Small intestine (tissue), 7 donors: ENCODE measurements around the gene TDRD12. TPM values are rescaled to one million over a fixed set of nuclear protein-coding genes. Genes with fewer than 3 reads are reported as not detected.

ENCODE experiments used
- DNase-seq, 2 donors: peaks; one replicate each; pipeline versions ENCODE4 v3.0.0 to v3.0.0-alpha.2; 2013
- FAIRE-seq: peaks from 2 replicates; lab custom pipeline; 2012; peaks lifted over from hg19 to GRCh38; lab: Jason Lieb, UNC
- H3K27ac ChIP-seq, 3 donors: one replicate each; pipeline ENCODE4 v1.5.1; 2013; ENCODE audit warnings: low read length in 2 of 3, mild to moderate bottlenecking in 2 of 3, control low read depth in 1 of 3, inconsistent platforms in 1 of 3, low read depth in 1 of 3, moderate library complexity in 1 of 3
- H3K27me3 ChIP-seq, 3 donors: one replicate each; pipeline ENCODE4 v1.6.1; 2013; ENCODE audit warnings: low read length in 3 of 3, inconsistent platforms in 1 of 3; ENCODE audit not compliant: control insufficient read depth in 3 of 3, insufficient read depth in 3 of 3
- H3K36me3 ChIP-seq, 3 donors: one replicate each; pipeline ENCODE4 v1.6.1; 2013; ENCODE audit warnings: low read length in 3 of 3, inconsistent platforms in 1 of 3, low read depth in 1 of 3, mild to moderate bottlenecking in 1 of 3, moderate library complexity in 1 of 3; ENCODE audit not compliant: control insufficient read depth in 3 of 3, insufficient read depth in 2 of 3
- H3K4me1 ChIP-seq, 3 donors: one replicate each; pipeline ENCODE4 v1.6.1; 2013; ENCODE audit warnings: low read length in 2 of 3, inconsistent platforms in 1 of 3, low read depth in 1 of 3, mild to moderate bottlenecking in 1 of 3, moderate library complexity in 1 of 3; ENCODE audit not compliant: control insufficient read depth in 3 of 3, insufficient read depth in 2 of 3
- H3K4me3 ChIP-seq, 3 donors: one replicate each; pipeline ENCODE4 v1.5.1; 2013; ENCODE audit warnings: low read length in 3 of 3, control low read depth in 1 of 3, inconsistent platforms in 1 of 3, low read depth in 1 of 3, mild to moderate bottlenecking in 1 of 3, moderate library complexity in 1 of 3
- H3K9me3 ChIP-seq, 2 donors: one replicate each; pipeline ENCODE4 v1.6.1; 2013; ENCODE audit warnings: low read depth in 1 of 2, low read length in 1 of 2; ENCODE audit not compliant: control insufficient read depth in 2 of 2, insufficient read depth in 1 of 2
- WGBS, 3 donors: extraction: QIAGEN DNeasy Blood & Tissue Kit; methylation state at CpG; one replicate each; pipeline ENCODE4 v1.1.7; 2013; 5-methylcytosine and 5-hydroxymethylcytosine counted together
- polyA plus RNA-seq, 4 donors: library from polyadenylated mRNA; stranded (reverse) in 3 of 4; unstranded in 1 of 4; fragments of 200-250 nt in 3 of 4; fragments of 120-200 nt in 1 of 4; gene quantifications; one replicate each; pipeline versions ENCODE4 v1.2.1 to v1.2.3, GENCODE V29; 2013
- donor health status: healthy with polysubstance abuse.
- donor health status: control.
- donor health status: control.
- donor health status: Bipolar disorder and iron deficiency.
- donor health status: healthy.

TDRD12 gene
- polyA plus RNA-seq, 4 donors = 0.12 to 0.46 (median 0.22) TPM; not detected in 1

DNA sequence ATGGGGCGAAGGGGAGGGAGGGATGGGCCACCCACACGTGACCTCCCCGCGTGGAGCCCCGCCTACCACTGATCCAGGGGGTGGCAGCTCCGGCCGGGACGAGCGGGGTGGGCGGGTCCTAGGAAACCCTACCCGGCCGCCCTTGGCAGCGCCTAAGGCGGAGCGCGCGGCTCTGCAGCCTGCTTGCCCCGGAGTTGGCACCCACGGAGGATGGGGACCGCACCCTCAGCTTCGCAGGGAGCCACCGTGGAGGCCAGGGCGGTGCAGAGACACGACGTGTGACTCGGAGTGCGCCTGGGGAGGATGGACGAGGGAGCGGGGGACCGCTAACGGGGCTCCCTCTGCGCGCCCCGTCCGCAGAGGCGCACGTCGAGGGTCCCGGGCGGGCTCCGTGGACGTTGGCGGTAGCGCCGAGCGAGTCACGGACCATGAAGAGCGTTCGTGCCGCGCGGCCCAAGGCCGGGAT, 43.8 kb upstream of the TDRD12 start, which contains the start of gene RGS9BP:
RGS9BP (plus strand) TSS at position 129 of the 466 bp plus-strand sequence. CDS start 416 bp downstream, outside the sequence.
- WGBS, 3 donors = 2 to 3% (median 2%) methylated on average over 43 to 53 of the region's 53 CpGs

DNA sequence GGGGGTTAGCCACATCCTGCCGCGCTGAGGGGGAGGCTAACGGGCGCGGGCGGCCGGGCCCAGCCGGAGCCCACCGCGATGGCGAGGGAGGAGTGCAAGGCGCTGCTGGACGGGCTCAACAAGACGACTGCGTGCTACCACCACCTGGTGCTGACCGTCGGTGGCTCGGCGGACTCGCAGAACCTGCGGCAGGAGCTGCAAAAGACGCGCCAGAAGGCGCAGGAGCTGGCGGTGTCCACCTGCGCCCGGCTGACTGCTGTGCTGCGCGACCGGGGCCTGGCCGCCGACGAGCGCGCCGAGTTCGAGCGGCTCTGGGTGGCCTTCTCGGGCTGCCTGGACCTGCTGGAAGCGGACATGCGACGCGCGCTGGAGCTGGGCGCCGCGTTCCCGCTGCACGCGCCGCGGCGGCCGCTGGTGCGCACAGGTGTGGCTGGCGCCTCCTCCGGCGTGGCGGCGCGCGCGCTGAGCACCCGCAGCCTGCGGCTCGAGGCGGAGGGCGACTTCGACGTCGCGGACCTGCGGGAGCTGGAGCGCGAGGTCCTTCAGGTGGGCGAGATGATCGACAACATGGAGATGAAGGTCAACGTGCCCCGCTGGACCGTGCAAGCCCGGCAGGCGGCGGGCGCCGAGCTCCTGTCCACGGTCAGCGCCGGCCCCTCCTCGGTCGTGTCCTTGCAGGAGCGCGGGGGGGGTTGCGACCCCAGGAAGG, 43.2 kb upstream of the TDRD12 start:
- no peak for FAIRE-seq
- H3K9me3 ChIP-seq = no peaks in the 10 kb centered on the region
- no peak overlapping the region for H3K27ac ChIP-seq
- H3K4me3 ChIP-seq = peak overlapping the region; percentile 30 to 73 (median 52)
- peaks cover 0 to 35% (median 10%) of the 10 kb centered on the region in 3 donors for H3K27me3 ChIP-seq
- peak; percentile 38 to 75 for DNase-seq
- peaks cover 0 to 17% (median 0%) of the 10 kb centered on the region in 3 donors for H3K4me1 ChIP-seq
- 1 to 3% (median 1%) methylated on average over 60 to 93 of the region's 93 CpGs for WGBS, 3 donors
- H3K36me3 ChIP-seq = peaks cover 0 to 12% (median 0%) of the 10 kb centered on the region in 3 donors

More for the DNA sequence above, 43.8 kb upstream of the TDRD12 start, which contains the start of gene RGS9BP:
- Histone ChIP-seq H3K4me3 (peak within 1 kb of the TSS; percentile 64 to 76 (median 73)), H3K9me3 (no peaks in the 10 kb centered on the region), H3K36me3 (peaks cover 0 to 12% (median 0%) of the 10 kb centered on the region in 3 donors), H3K4me1 (peaks cover 0 to 17% (median 0%) of the 10 kb centered on the region in 3 donors), H3K27me3 (peaks cover 0 to 35% (median 10%) of the 10 kb centered on the region in 3 donors), H3K27ac (peak within 1 kb of the TSS; percentile 66 to 88 (median 85))
- FAIRE-seq = no peak
- peak in 1 of 2 donors; percentile 49 for DNase-seq

DNA sequence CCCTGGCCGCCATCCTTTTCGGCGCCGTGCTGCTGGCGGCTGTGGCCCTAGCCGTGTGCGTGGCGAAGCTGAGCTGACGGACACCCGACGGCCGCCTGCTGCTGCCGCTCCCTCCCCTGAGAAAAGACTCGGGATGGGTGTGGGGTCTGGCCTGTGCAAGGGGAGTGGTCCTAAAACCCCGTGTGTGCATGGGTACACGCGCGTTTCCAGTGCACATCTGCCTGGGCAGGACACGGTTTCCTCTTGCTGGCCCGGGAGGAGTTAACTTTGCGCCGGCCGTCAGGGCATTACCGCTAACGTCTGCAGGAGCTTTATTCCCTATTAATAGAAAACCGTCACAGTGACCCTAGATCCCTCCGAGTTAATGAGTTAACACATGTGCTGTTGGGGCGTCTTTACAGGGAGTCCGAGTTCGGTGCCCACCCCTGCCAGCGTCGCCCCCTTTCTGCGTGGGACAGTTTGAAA, 42.6 kb upstream of the TDRD12 start:
- Histone ChIP-seq H3K9me3 (no peaks in the 10 kb centered on the region), H3K27me3 (peaks cover 0 to 35% (median 10%) of the 10 kb centered on the region in 3 donors), H3K27ac (no peak overlapping the region), H3K4me3 (peak overlapping the region in 1 of 3 donors; percentile 30), H3K36me3 (peaks cover 0 to 12% (median 0%) of the 10 kb centered on the region in 3 donors), H3K4me1 (peaks cover 0 to 17% (median 0%) of the 10 kb centered on the region in 3 donors)
- FAIRE-seq = no peak
- no peak for DNase-seq
- 9 to 19% (median 15%) methylated on average over 33 of the region's 33 CpGs for WGBS, 3 donors

DNA sequence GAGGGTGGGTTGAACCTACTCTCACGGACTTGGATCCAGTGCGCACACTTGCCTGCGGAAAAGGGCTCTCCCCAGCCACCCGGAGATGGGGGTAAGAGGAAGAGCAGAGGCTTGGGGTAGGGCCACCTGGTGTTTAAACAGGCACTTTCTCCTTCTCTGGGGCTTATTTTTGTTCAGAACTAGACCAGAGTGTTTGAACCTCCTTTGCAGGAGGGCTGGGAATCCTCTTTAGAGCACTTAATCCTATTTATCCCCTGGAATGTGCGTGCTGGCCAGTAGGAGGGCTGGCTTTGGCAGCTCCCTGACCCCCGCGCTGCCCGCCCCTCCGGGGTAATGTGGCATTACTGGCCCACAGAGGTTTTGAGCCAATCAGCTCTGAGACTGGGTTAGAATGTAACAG, 41.9 kb upstream of the TDRD12 start:
- 53 to 73% (median 73%) methylated on average over 9 of the region's 9 CpGs for WGBS, 3 donors
- peaks cover 0 to 17% (median 0%) of the 10 kb centered on the region in 3 donors for H3K4me1 ChIP-seq
- DNase-seq (no peak), FAIRE-seq (no peak)
- H3K27me3 ChIP-seq = peaks cover 0 to 35% (median 10%) of the 10 kb centered on the region in 3 donors
- no peak overlapping the region for H3K4me3 ChIP-seq
- no peak overlapping the region for H3K27ac ChIP-seq
- no peaks in the 10 kb centered on the region for H3K9me3 ChIP-seq
- peaks cover 0 to 8% (median 0%) of the 10 kb centered on the region in 3 donors for H3K36me3 ChIP-seq

DNA sequence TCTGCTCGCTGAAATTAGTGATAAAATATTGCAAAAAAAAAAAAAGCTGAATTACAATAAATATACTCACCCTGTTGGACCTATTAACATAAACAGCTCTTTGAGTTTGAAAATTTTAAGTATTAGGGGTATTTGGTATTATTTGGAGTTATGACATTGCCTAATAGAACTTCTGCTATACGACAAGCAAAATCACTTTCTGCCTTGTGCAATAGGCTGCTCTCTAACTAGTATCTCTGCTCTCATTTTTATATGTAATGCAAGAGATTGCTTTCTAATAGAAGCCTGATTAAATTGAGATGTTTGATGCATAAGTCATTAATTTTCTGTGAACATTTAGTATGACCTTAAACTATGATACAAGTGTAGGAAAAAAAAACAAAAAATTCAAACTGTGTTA, 38.6 kb upstream of the TDRD12 start:
- Histone ChIP-seq H3K9me3 (no peaks in the 10 kb centered on the region), H3K4me1 (peaks cover 0 to 10% (median 0%) of the 10 kb centered on the region in 3 donors), H3K4me3 (no peak overlapping the region), H3K27ac (no peak overlapping the region), H3K36me3 (no peaks in the 10 kb centered on the region), H3K27me3 (peaks cover 0 to 27% (median 10%) of the 10 kb centered on the region in 3 donors)
- FAIRE-seq (no peak), DNase-seq (no peak)
- WGBS, 3 donors = 76 to 85% (median 84%) methylated on average over 2 of the region's 2 CpGs

DNA sequence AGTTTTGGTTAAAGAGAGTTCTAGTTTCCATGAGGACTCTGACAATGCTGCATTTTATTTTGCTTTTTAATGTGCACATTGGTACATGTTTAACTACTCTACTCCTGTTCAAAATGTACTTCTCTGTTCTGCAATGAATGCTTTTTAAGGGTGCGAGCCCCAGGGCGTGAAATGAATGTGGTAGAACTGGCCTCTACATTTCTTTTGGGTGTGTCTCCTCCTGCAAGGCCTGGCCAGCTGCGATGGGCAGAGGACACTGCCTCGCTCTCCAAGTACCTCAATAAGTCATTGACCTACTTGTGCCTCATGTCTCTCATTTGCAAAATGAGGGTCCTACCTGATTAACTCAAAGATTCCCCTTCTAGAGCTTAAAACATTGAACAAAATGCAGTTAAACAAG, 37.2 kb upstream of the TDRD12 start:
- Histone ChIP-seq H3K36me3 (no peaks in the 10 kb centered on the region), H3K9me3 (no peaks in the 10 kb centered on the region), H3K27me3 (peaks cover 0 to 16% (median 4%) of the 10 kb centered on the region in 3 donors), H3K4me1 (peaks cover 0 to 3% (median 0%) of the 10 kb centered on the region in 3 donors), H3K4me3 (no peak overlapping the region), H3K27ac (no peak overlapping the region)
- 65 to 87% (median 80%) methylated on average over 4 of the region's 4 CpGs for WGBS, 3 donors
- DNase-seq = no peak
- FAIRE-seq = no peak

DNA sequence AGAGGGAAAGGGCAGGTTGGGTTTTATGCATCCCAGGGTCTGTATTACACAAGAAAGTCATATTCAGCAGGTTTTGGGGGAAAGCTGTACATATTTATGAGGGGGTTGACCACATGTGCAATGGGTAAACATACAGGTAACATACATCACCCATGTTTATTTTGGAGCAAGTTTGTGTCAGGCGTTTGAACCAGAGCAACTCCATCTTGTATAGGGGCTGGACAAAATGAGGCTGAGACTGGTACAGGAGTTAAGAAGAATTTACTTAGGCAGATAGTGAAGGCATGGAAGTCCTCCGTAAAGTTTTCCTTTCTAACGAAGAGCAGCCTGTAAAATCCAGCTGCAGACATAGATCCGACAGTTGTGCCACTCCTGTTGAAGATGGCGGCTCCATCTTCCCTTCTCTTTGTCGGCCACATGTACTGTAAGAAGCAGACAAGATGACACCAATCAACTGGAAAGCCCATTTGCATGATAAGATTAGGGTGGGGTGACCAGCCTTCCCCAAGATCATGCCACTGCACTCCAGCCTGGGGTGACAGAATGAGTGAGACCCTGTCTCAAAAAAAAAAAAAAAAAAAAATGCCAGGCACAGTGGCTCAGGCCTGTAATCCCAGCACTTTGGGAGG, 32.6 kb upstream of the TDRD12 start:
- H3K4me1 ChIP-seq = peaks cover 2 to 10% (median 4%) of the 10 kb centered on the region in 3 donors
- no peaks in the 10 kb centered on the region for H3K36me3 ChIP-seq
- no peaks in the 10 kb centered on the region for H3K9me3 ChIP-seq
- no peaks in the 10 kb centered on the region for H3K27me3 ChIP-seq
- no peak overlapping the region for H3K27ac ChIP-seq
- no peak for FAIRE-seq
- DNase-seq = no peak
- H3K4me3 ChIP-seq = no peak overlapping the region
- WGBS, 3 donors = 91 to 97% (median 93%) methylated on average over 6 of the region's 6 CpGs

DNA sequence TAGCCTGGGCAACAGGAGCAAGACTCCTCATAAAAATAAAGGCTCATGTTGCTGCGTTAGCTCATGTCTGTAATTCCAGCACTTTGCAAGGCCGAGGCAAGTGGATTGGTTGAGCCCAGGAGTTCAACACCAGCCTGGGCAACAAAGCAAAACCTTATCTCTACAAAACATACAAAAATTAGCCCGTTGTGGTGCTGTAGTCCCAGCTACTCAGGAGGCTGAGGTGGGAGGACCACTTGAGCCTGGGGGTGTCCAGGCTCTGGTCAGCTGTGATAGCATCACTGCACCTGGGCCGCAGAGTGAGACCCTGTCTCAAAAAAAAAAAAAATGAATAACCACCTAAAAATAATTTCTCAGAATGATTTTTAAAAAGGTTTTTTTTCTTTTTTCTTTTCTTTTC, 31.9 kb upstream of the TDRD12 start:
- no peak overlapping the region for H3K27ac ChIP-seq
- no peak overlapping the region for H3K4me3 ChIP-seq
- WGBS, 3 donors = 83 to 92% (median 92%) methylated on average over 4 of the region's 4 CpGs
- no peaks in the 10 kb centered on the region for H3K27me3 ChIP-seq
- H3K9me3 ChIP-seq = no peaks in the 10 kb centered on the region
- H3K36me3 ChIP-seq = peaks cover 0 to under 1% (median 0%) of the 10 kb centered on the region in 3 donors
- H3K4me1 ChIP-seq = peaks cover 2 to 10% (median 4%) of the 10 kb centered on the region in 3 donors
- DNase-seq = no peak
- FAIRE-seq = no peak
